ENCODE data around the gene IGFN1.

The IGFN1 gene

GRCh38 chr1:201184307-201185122, 6.1 kb upstream of the IGFN1 start:
- H3K4me3 ChIP-seq (ENCODE audit: low read length): no peak overlapping the region
- TF ChIP-seq CTCF (IDR thresholded peaks at IDR 0.05; ENCODE audit: insufficient read depth, low read depth, low read length, missing control alignments): peak; percentile 86
- peak; percentile 82 for DNase-seq (ENCODE audit: low read depth)

GRCh38 chr1:201185123-201185453, 5.5 kb upstream of the IGFN1 start:
- no peak for TF ChIP-seq CTCF (IDR thresholded peaks at IDR 0.05; ENCODE audit: insufficient read depth, low read depth, low read length, missing control alignments)
- DNase-seq (ENCODE audit: low read depth): no peak
- no peak overlapping the region for H3K4me3 ChIP-seq (ENCODE audit: low read length)

- no peak for TF ChIP-seq CTCF (IDR thresholded peaks at IDR 0.05; ENCODE audit: insufficient read depth, low read depth, low read length, missing control alignments)
- no peak overlapping the region for H3K4me3 ChIP-seq (ENCODE audit: low read length)
- DNase-seq (ENCODE audit: low read depth): no peak
Observed at GRCh38 chr1:201185527-201186128, 5.0 kb upstream of the IGFN1 start.

- H3K4me3 ChIP-seq (ENCODE audit: low read length): no peak overlapping the region
- no peak for DNase-seq (ENCODE audit: low read depth)
- no peak for TF ChIP-seq CTCF (IDR thresholded peaks at IDR 0.05; ENCODE audit: insufficient read depth, low read depth, low read length, missing control alignments)
Observed at GRCh38 chr1:201186192-201186591, 4.4 kb upstream of the IGFN1 start.

GRCh38 chr1:201189085-201189484, 1.5 kb upstream of the IGFN1 start:
- no peak overlapping the region for H3K4me3 ChIP-seq (ENCODE audit: low read length)
- no peak for DNase-seq (ENCODE audit: low read depth)
- TF ChIP-seq CTCF (IDR thresholded peaks at IDR 0.05; ENCODE audit: insufficient read depth, low read depth, low read length, missing control alignments): no peak

- H3K4me3 ChIP-seq (ENCODE audit: low read length): no peak overlapping the region
- TF ChIP-seq CTCF (IDR thresholded peaks at IDR 0.05; ENCODE audit: insufficient read depth, low read depth, low read length, missing control alignments): no peak
- DNase-seq (ENCODE audit: low read depth): no peak
Observed at GRCh38 chr1:201190005-201190404, 619 bp upstream of the IGFN1 start.
